ENCODE results near the gene CDH23.

DNA sequence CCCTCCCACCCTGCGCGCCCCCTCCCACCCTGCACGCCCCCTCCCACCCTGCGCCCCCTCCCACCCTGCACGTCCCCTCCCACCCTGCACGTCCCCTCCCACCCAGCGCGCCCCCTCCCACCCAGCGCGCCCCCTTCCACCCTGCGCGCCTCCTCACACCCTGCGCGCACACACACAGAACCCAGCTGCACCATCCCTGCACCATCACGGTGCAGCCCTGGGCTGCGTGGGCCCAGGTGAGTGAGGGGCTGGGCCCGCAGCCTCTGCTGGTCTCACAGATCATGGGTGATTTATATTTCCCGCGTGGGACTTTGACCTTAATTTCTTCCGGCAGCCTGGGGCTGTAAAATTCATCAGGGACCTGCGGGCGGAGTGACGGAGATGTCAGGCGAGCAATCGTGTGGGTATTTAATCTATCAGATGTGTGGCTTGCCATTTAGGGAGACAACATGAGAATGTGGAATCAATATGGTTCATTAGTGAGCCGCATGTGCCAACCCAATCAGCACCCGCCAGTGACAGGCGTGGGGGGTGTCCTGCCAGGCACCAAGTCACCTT, 265.1 kb downstream of the CDH23 start:
- TF ChIP-seq EZH2 (IDR thresholded peaks at IDR 0.05; ENCODE audit: borderline replicate concordance, low read length) (no peak), CTCF (conservative IDR thresholded peaks at IDR 0.05 in 1 of 2, IDR thresholded peaks at IDR 0.05 in 1 of 2; ENCODE audit: extremely low read depth in 1 of 2, insufficient read depth in 1 of 2, low read depth in 1 of 2, low read length in 2 of 2) (no peak)
